IPS-NIHi7 (cell line): ENCODE results near the gene MYCBPAP.
A peak's percentile ranks its signal among the peaks of the same experiment; 100 is the strongest.

Experiments used
- DNase-seq: peaks from one replicate; pipeline ENCODE4 v3.0.0; 2012; ENCODE audit warnings: mixed read lengths; ENCODE audit errors: extremely low spot score

MYCBPAP gene

GRCh38 chr17:50518384-50519023, 10.3 kb downstream of the MYCBPAP start:
- DNase-seq = no peak

- DNase-seq = no peak
Observed at GRCh38 chr17:50519141-50519834, 11.0 kb downstream of the MYCBPAP start.

- DNase-seq = no peak
Observed at GRCh38 chr17:50520483-50520882, 12.2 kb downstream of the MYCBPAP start.

GRCh38 chr17:50521514-50521913, 13.3 kb downstream of the MYCBPAP start:
- no peak for DNase-seq

GRCh38 chr17:50522766-50523165, 14.5 kb downstream of the MYCBPAP start:
- DNase-seq = no peak

- DNase-seq = no peak
Observed at GRCh38 chr17:50523208-50523607, 15.0 kb downstream of the MYCBPAP start.

- DNase-seq = no peak
Observed at GRCh38 chr17:50524838-50525237, 16.6 kb downstream of the MYCBPAP start.

GRCh38 chr17:50527155-50527762, 19.0 kb downstream of the MYCBPAP start:
- DNase-seq = no peak

GRCh38 chr17:50527949-50528474, 19.8 kb downstream of the MYCBPAP start:
- DNase-seq = no peak

- no peak for DNase-seq
Observed at GRCh38 chr17:50529849-50530248, 21.6 kb downstream of the MYCBPAP start.

GRCh38 chr17:50531428-50532025, 23.3 kb downstream of the MYCBPAP start:
- no peak for DNase-seq

GRCh38 chr17:50532452-50533024, 24.3 kb downstream of the MYCBPAP start, which contains the start of gene EPN3:
Gene EPN3, plus strand, starts transcription at chr17:50532735. Its CDS starts 3,822 bp downstream, at chr17:50536557.
- DNase-seq = peak; percentile 83

GRCh38 chr17:50533185-50533584, 24.9 kb downstream of the MYCBPAP start:
- DNase-seq = peak; percentile 42

- DNase-seq = no peak
Observed at GRCh38 chr17:50533720-50534148, 25.5 kb downstream of the MYCBPAP start.

- DNase-seq = peak; percentile 72
Observed at GRCh38 chr17:50534222-50534978, 26.2 kb downstream of the MYCBPAP start.

- no peak for DNase-seq
Observed at GRCh38 chr17:50534979-50535326, 26.7 kb downstream of the MYCBPAP start.

- no peak for DNase-seq
Observed at GRCh38 chr17:50535407-50535806, 27.2 kb downstream of the MYCBPAP start.

- no peak for DNase-seq
Observed at GRCh38 chr17:50536683-50537646, 28.7 kb downstream of the MYCBPAP start.

- no peak for DNase-seq
Observed at GRCh38 chr17:50537721-50538548, 29.7 kb downstream of the MYCBPAP start.
